22Rv1 (cell line): ENCODE results near the gene SLC36A4.

Experiments
- H3K27ac ChIP-seq: fragments of 450-650 bp; 2 replicates; pipeline ENCODE4 v1.5.1; 2017
- CTCF ChIP-seq: fragments of 450-650 bp; IDR thresholded peaks from 2 replicates; pipeline ENCODE4 v1.5.1; 2017; ENCODE audit warnings: mild to moderate bottlenecking
- ZFX ChIP-seq: fragments of 450-650 bp; IDR thresholded peaks from 2 replicates; pipeline ENCODE4 v1.6.1; 2017; ENCODE audit warnings: antibody characterized with exemption, borderline replicate concordance

The SLC36A4 gene

GRCh38 chr11:93212094-93212493, 14.3 kb upstream of the SLC36A4 start:
- no peak for TF ChIP-seq ZFX
- TF ChIP-seq CTCF, result no peak
- H3K27ac ChIP-seq, result no peak overlapping the region

- TF ChIP-seq ZFX, result no peak
- no peak for TF ChIP-seq CTCF
- no peak overlapping the region for H3K27ac ChIP-seq
Measured at GRCh38 chr11:93209466-93209865, 11.7 kb upstream of the SLC36A4 start.

- TF ChIP-seq CTCF (no peak), ZFX (no peak)
- H3K27ac ChIP-seq, result no peak overlapping the region
Measured at GRCh38 chr11:93208663-93209270, 11.0 kb upstream of the SLC36A4 start.

- TF ChIP-seq ZFX (no peak), CTCF (no peak)
- H3K27ac ChIP-seq, result no peak overlapping the region
Measured at GRCh38 chr11:93199616-93200015, 1.8 kb upstream of the SLC36A4 start.

GRCh38 chr11:93198215-93198845, 539 bp upstream of the SLC36A4 start:
- no peak overlapping the region for H3K27ac ChIP-seq
- TF ChIP-seq ZFX (no peak), CTCF (no peak)

- H3K27ac ChIP-seq, result no peak overlapping the region
Measured at GRCh38 chr11:93196816-93197379, 893 bp downstream of the SLC36A4 start.

More at GRCh38 chr11:93196816-93197379, 893 bp downstream of the SLC36A4 start:
- no peak for TF ChIP-seq ZFX
- no peak for TF ChIP-seq CTCF
